HG03064 (cell line): Measurements from ENCODE around the gene KCNJ1.
A peak's percentile ranks its signal among the peaks of the same experiment; 100 is the strongest.

Source experiments
- ATAC-seq: cut with Tn5 transposase; IDR thresholded peaks from one replicate; pipeline ENCODE4 v1.9.1; 2021; ENCODE audit warnings: low read depth; ENCODE audit not compliant: unreplicated experiment

Gene KCNJ1

DNA sequence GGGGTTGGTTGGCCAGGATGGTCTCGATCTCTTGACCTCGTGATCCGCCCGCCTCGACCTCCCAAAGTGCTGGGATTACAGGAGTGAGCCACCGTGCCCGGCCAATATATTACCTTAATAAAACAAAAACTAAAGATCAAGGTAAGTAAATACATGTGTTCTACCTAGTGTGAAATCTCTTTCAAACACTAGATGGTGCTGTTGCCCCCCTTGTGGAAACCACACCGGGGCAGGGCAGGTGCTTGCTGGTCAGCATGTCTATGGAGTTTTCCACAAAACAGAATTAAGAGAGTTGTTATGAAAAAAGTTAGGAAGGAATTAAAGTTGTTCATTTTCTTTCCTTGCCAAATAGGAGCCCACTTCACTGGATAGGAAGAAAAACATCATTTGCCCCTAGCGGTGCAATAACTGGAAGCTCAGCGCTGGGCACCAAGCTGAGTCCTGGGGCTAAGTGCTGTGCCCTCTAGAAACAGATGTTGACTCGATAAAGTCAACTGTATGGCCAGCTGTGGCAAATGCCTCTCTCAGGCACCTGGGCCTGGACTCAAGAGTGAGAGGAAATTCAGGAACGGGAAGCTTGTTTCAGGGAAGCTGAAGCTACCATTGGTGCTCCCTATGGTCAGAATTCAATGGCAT lies 17.7 kb upstream of the KCNJ1 start:
- ATAC-seq, result peak; percentile 77

DNA sequence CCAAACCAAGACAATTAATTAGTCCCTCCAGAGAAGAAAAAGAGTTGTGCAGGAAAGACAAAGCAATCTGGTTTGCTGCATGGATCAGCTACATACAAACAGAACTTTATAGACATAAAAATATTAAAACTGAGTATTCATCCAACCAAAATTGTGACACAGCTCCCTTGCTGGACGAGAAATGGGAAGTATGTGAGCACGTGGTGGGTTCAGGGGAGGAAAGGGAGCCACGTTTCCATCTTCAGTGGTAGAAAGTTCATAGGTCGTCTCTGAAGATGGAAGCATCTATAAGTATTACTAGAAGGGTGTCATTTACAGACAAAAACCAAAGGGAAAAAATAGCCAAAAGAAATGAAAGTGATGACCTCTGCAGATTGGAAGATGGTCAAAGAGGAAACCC lies 17.0 kb upstream of the KCNJ1 start:
- ATAC-seq, result no peak

DNA sequence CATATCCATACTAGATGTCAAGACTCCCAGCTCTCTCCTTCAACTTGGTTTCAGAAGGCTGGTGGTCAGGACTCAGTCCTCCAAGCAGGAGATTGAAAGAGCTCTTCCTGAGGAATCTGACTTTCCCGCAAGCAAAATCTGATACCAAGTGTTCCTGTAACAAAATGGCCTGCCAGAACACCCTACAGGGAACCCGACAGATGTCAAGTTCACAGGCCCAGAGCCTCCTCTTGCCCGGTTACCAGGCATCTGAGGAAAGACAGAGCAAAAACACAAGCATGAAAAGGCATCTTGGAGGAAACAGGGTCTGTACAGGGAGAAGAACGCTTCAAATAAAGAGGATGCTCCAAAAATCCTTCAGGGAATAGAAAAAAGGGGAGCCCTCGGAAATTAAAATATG lies 15.4 kb upstream of the KCNJ1 start:
- ATAC-seq, result no peak

DNA sequence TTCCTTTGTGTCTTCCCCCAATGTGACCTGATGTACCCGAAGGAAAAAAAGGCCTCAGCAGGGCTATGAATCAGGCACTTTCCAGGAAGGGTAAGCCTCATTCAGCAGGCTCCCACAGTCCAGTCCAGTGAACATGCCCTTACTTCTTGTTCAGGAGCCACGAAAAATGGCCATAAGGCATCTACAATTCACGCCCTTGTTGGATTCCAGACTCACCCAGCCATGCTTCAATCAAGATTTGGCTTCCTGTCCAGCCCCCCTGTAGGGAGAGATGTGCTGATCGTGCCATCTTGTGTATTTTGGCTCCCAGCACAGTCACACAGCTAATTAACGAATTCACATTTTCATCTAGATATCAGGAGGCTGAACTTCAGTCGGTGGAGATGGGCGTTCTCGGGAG lies 14.1 kb upstream of the KCNJ1 start:
- ATAC-seq, result no peak

DNA sequence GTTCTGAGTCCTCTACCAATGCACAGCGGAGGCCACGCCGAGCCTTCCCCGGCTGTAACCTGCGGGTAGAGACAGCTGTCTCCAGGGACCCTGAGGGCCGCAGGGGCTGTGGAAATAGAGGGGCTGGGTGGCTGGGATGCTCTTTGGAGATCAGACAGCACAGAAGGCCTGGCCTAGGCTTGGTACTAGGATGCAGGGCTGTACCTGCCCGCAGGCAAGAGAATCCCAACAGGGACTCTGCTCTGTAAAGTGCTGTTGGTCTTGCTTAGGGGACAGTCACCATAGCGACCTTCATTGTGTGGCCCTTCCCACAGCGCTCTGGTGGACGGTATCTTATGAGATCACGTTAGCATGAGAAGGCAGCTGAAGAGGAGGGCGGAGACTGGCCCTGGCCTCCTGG lies 12.7 kb upstream of the KCNJ1 start:
- ATAC-seq, result no peak

DNA sequence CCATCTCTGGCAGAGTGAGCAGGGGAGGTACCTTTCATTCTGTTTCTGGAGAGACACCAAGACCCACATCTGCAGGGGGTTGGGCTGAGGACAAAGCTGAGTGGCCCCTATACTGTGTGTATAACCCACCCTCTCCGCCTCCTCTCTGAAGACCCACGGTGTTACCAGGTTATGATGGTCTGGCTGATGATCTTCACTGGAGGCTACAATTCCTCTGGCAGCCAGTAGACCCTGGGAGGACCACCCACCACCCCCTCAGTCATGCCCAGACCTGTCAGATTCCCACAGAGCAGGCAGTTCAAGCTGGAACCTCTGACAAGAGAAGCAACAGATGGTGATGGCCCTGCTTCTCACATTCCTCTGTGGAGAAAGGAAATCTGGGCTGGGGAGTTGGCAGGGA lies 11.4 kb upstream of the KCNJ1 start:
- no peak for ATAC-seq

DNA sequence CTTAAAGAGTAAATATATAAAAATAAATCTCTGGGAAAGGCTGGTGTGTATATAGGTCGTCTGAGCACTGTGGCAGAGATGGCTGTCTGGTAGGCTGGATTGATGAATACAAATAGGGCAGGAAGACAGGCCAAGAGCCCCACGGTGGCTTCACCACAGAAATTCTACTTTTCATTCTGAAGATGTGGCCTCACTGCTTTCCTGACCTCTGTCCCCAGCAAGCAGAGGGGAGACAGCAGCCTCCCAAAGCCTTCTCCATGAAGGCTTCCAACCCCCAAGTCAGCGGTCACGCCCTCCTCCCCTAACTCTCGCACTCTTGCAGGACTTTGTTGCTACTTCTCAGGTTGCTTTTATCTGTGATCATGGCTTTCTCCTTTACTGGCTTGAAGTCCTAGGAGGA lies 10.6 kb upstream of the KCNJ1 start:
- ATAC-seq, result no peak

DNA sequence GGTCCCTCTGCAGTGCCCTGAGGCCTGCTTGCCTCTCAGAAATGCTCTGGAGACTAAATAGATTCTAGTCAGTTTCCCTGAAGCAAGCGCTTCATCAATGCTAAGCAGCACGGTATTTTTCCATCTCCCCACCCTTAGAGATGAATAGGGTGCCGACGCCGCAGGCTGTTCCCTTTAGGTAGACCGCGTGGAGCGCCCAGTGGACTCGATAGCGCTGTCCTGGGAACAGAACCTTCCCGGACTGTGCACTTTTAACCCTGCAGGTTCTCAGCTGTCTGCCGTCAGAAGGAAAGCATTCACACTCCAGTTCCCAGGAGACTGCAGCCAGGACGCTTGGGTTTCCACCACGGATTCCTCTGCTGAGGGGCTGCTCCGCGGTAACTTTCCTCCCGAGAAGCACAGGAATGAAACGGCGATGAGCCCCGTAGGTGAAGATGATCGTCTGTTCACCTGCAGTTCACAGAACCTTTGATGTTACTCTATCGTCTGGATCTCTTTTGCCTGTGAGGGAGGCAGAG lies 9.1 kb upstream of the KCNJ1 start:
- no peak for ATAC-seq

DNA sequence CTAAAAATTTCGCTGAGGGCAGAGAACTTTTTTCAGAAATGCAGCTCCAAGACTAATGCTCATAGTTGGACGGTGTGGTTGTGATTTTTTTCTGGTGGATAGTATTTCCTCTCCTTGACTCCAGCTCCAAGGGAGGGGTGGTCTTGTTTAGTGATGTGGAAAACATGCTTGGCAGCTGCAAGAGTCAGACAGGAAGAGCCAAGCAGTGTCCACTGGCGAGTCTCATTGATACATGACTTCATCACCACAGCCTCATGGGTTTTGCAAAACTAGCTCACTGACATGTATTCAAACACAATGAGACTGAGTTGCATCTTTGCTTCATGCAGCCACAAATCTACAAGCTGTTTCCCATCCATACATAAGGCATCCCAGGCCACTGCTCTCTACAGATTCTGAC lies 7.3 kb upstream of the KCNJ1 start:
- no peak for ATAC-seq

DNA sequence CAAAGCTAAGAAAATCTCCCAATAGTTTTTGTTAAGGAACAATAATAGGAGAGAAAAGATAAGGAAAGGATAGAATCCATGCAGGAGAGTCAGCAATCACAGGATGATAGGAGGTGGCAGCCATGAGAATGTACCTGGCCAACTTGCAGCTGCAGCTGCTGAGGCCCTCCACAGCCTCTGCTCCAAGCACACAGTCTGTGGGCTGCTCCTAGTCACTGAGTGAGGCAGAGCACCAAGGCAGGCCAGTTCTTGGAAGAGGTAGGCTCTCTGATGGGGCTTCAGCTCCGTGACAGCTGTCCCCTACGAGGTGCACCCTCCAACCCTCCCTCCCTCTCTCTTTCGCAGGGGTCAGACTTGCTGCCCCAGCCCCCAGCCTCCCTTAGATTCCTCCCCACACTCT lies 5.5 kb upstream of the KCNJ1 start:
- ATAC-seq, result no peak

DNA sequence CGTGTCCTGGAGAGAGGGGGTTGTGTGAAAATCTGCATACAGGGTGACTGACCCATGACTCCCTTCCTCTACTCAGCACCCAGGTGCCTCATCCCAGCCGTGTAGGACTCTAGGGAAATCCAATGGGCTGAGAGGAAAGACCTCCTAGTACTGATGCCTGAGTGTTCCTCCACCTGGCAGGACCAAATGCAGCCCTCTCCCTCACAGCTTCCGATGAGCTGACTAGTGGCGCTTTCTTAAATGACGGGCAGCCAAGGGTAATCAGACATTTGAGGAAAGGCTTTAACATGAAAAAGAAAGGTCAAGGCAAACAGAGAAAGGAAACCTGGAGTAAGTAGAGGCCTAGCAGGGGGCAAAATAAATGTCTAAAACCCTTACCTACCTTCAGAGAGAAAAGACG lies 5.0 kb upstream of the KCNJ1 start:
- no peak for ATAC-seq

DNA sequence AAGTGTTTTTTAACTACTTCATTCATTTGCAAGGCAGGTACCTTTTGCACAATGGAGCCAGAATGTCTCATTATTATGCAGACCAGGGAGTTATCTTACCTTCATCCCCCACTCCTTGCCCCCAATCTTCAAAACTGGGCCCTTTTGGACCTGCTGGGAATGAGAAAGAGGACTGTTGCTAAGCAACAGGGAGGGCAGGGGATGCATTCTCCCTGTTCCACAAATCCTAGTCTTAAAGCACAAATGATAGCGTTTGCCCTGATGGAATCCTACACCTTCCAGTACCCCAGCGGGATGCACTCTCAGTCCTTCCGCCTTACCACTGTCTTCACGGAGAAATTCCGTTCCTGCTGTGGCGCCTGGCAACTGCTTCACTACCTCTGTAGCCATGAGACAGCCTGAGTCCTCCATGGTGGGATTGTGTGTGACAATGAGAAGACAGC lies 4.1 kb upstream of the KCNJ1 start:
- ATAC-seq, result no peak

DNA sequence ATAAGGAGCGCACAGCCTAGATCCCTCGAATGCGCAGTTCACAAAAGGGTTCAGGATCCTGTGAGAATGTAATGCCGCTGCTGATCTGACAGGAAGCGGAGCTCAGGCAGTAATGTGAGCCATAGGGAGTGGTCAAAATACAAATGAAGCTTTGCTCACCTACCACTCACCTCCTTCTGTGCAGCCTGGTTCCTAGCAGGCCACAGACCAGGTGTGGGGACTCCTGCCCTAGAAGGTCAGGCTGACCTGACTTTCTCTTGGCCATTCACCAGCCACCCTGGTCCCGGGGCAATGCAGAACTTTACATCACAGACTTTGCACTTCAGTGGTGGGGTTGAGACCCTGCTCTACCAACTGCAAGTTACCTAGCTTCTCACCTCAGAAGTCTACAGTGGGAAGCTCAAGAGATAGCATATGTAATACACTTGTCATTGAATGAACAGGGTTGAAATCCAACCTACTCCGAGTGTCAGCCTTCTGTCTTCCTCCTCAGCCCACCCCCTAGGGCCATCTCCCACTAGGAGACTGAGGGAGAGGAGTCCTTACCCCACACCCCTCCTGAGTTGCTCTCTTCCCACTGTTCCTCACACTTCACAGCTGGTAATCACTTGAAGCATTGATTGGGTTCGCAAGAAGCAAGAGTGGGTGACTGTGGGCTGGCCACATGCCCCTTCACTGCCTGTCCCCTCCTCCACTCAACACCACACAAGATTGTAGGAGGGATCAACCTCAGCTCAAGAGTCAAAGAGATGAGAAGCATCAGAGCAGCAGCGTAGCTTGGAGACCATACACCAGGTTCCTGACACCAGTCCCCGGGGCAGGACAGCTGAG lies 2.0 kb upstream of the KCNJ1 start:
- no peak for ATAC-seq

DNA sequence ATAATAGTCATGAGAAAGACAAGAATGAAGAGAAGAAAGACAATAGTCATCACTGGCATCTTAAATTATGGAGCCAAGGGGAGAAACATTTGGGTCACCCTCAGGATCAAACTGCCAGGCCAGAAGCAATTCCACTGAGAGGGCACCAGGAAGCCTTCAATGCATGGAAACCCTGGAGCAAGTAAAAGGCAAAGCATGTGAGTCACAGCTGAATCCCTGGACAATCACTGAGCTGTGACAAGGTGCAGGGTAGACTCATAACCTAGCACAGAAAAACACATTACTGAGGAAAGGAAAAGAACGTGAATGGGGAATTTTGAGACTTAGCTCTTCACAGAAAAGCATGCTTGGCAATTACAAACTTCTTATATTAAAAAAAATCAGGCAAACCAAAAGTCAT lies 1.6 kb downstream of the KCNJ1 start:
- no peak for ATAC-seq

DNA sequence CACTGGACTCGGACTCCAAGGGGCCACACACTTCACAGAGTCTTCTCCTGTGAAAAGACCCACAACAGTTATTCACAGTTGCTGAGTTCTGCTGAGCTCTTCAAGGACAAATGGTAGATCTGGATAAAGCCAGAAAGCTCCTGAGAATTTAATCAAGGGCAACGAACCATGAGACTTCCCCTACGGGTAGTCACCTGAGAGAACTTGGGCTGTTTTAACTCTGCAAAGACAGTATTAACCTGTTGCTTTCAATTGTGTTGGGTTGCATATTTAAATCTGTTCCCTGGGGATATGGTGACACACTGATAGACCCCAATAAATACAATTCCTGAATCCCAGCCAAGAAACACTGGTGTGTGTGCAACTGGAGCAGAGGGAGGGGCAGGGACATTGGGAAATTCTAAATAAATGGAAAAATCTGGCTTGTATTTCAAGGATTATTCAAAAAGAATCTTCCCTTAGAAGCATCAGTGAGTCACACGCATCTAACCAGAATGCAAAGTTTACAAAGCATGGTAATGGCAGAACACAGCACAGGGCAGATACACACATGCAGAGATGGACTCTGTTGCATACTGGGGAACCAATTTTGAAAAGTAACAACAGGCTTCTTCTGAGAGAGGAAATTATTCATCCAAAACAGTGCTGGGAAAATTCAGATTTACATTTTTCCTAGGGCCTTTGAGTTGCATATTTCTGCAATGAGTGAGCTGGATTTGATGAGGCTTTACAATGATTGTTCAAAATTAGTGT lies 4.0 kb downstream of the KCNJ1 start:
- ATAC-seq, result no peak

DNA sequence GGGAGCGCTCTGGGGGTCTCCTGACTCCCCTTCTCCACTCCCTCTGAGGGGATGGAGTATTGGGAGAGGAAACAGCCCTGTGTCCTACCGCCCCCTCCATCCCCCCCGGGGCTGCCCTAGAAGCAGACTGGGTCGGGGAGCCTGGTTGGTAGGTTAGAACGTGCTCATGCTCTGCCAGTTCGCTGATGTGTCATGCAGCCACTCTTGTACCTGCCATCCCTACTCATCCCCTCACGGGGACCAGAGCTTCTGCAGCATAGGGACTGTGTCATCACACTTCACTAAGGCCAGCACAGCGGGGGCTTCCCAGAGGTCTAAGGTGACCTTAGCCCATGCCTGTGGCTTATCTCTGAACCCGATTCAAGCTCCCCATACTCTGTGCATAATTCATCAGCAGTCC lies 4.7 kb downstream of the KCNJ1 start:
- ATAC-seq, result no peak

DNA sequence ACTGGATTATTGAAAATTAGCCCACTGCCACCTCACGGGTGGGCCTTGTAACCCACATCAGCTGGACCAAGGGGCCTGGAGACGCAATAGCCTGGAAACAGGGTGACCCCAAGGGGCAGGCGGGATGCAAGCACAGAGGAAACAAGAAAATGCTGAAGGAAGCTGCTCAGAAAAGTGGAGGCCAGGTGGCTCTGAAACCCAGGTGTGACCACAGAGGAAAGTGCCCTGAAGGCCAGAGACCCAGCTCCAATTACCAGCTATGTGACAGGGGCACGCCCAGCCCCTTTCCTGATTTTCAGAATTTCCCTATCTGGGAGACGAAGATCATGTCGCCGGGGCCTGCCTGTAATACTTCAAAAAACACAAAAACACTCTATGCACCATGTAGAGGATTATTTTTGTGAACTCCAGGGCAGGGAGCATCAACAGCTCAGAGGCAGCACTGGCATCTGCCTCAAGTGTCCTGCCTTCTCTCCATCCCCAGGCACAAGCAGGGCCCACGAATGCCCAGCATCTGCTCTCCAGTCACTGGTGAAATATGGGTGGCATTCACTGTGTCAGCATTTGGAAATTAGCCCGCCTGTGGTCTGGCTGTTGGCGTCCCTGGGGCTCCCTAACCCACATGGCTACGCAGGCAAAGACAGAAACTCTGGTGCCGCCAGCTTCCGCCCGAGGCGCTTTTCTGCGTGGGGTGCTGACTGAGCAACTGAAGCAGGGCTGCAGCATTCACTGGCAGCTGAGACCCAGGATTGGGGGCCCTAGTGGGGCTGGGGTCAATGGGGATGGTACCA lies 6.3 kb downstream of the KCNJ1 start:
- no peak for ATAC-seq

DNA sequence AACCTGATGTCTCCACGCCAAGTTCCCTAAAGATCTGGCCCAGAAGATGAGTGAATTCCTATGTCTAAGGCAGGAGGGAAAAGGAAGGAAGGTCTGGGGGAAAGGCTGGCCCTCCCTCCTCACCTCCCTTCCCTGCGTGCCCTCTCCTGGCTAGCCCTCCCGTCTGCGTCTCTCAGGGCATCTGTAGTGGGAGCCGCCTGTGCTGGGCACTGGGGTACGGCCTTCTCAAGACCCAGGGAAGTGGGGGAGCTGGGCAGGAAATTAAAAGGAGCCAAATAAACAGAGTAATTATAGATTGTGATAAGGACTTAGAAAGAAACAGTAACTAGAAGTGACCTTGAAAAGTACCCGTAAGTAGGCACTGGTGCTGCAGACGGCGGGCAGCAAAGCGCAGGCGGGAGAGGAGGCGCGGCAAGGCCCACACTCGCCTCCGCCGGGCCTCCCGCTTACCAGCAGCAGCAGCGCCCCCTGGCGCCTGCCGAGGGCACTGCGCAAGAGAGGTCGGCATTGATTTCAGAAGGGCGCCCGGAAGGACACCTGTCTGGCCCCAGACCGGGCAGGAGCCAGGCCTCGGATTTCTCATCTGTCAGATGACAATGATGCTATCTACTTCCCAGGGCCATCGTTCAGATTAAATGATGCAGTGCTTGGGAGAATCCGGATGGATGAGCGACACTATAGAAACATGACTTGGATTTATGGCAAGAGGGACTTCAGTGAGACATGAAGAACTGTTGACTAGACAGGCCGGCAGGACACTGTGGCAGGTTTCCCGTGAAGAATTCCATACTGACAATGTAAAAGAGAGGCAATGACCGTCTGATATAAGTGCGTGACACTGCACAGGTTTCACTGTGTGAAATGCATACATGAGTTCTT lies 7.3 kb downstream of the KCNJ1 start:
- peak; percentile 90 for ATAC-seq

DNA sequence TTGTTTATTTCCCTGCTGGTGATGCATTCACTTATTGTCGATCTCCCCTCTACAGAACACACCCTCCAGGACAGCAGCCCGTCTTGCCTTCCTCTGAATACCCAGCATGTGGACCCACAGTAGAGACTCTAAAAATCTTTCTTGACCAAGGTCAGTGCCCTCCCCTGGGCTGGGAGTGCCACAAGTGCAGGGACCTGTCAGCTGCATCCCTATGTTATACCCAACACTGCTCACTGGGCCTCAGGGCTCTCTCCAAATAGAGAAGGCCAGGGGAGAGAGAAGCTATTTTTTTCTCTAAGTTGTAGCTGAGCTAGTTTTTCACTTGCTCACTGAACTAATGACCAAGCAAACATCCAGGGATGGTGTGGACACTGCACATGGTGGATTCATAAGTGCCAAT lies 9.8 kb downstream of the KCNJ1 start:
- no peak for ATAC-seq

DNA sequence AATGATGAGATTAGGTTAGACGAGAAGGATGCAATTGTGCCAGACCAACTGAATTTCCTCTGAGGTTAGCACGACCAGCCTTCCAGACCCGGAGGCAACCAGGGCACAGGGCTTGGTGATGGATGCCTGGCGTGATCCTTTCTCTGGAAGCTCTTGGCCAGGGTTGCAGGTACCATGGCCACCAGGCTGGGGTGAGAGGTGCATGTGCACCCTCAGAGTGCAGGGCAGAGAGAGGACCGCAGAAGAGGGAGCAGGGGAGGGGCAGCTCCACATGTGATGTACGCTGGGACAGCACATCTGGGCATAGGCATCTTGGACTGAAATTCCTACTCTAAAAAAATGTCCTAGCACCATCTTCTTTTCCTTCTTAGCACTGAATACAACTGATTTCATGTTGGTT lies 10.9 kb downstream of the KCNJ1 start:
- no peak for ATAC-seq
